HuH-7.5 (cell line): ENCODE results near the gene MCM5.
"Not testable (repeated sequence)": the region's sequence is repeated elsewhere in the genome, so short reads cannot be mapped to it uniquely, and the experiment has no call there.

Source experiments
- DNase-seq: peaks from one replicate; pipeline ENCODE4 v3.0.0; 2011; ENCODE audit warnings: low spot score

Gene MCM5

GRCh38 chr22:35452351-35452781, 52.4 kb downstream of the MCM5 start:
- no peak for DNase-seq

DNA sequence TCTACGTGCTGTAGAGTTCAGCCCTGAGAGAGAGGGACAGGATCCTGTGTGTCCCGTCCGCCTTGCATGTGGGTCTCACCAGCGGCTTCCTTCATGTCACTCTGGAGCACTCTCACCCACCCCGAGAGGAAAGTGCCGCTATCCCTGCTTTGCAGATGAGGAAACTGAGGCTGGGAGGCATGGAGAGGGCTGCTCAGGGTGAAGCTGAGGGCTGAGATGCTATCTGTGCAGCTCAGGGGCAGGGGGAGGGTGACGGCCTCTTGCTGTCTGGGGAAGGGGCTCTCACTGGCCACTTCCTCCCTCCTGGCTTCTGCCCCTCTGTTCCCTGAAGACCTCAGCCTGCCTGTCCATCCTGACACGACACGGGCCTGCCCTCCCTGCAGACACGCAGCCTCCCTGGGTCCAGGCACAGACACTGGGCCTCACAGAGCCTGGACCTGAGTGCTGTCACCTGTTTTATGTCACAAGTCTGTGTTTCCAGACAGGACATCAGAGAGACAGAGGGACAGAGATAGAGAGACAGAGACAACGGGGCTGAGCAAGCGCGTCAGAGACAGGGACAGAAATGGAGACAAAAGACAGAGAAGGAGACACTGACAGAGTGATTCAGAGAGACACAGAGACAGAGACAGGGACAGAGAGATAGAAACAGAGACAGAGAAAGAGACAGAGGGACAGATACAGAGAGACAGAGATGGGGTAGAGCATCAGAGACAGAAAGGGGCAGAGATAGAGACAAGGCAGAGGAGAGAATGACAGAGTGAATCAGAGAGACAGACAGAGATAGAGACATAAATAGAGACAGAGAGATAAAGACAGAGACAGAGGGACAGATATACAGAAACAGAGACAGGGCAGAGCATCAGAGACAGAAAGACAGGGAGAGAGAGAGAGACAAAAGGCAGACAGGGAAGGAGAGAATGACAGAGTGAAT, 53.1 kb downstream of the MCM5 start:
- DNase-seq, result no peak

- DNase-seq, result no peak
Measured at GRCh38 chr22:35454416-35455054, 54.6 kb downstream of the MCM5 start.

- DNase-seq, result no peak
Measured at GRCh38 chr22:35455529-35455928, 55.6 kb downstream of the MCM5 start.

GRCh38 chr22:35456757-35457156, 56.8 kb downstream of the MCM5 start:
- DNase-seq, result no peak

- no peak for DNase-seq
Measured at GRCh38 chr22:35457729-35458546, 58.0 kb downstream of the MCM5 start.

- no peak for DNase-seq
Measured at GRCh38 chr22:35458547-35459422, 58.8 kb downstream of the MCM5 start.

DNA sequence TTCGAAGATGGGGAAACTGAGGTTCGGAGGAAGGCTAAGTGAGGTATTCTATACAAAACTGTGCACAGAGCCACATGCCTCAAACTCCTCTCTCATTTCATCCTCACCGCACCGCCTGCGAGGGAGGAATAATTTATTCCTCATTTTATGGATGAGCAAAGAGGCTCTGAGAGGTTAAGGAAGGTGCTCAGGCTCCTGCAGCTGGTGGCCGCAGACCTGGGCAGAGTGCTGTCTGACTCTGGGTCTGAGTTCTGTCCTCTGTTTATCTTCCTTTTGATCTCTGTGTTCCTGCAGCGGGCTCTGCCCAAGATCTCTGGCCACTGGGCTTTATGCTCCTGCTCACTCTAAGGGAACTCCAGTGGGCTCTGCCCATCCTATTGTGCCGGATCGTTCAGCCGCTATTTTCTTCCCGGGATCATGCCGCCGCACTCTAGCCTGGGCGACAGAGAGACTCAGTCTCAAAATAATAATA, 59.5 kb downstream of the MCM5 start:
- DNase-seq, result no peak

DNA sequence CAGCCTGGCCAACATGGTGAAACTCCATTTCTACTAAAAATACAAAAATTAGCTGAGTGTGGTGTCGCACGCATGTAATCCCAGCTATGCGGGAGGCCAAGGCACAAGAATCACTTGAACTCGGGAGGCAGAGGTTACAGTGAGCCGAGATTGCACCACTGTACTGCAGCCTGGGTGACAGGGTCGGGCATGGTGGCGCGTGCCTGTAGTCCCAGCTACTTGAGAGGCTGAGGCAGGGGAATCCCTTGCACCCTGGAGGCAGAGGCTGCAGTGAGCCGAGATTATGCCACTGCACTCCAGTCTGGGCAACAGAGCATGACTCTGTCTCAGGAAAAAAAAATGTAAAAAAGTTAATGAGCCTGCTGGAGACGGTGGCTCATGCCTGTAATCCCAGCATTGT, 60.0 kb downstream of the MCM5 start:
- DNase-seq, result not testable (repeated sequence)

- DNase-seq, result no peak
Measured at GRCh38 chr22:35460688-35461087, 60.7 kb downstream of the MCM5 start.

DNA sequence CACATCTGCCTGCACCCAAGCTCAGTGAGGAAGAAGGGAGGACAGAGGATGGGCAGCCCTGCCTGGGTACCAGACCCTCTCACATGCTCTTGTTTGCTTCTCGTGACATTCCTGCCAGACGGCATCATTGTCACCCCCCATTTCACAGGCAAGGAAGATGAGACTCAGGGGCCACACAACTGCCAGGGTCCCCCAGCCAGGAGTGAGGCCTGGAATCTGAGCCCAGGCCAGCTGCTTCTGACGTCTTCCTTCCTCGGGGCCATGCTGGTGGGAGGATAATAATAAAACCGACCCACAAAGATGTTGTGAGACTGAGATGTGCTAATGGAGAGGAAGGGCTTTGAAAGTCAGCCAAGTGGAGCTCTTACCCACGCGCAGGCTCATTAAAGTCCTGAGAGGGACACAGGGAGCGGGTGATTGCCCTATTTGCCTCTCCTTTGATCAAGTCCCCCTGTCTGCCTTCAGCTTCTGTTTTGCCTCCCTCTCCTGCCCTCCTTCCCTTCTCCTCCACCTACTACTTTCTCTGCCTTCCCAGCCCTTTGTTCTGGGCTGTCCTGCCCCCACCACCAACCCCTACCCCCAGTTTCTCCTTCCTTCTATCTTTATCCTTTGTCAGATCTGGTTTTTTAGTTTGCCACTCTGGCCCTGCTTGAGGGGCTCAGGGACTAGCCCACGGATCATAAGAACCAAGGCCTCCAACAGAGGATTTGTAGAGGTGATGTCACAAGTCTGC, 62.7 kb downstream of the MCM5 start:
- no peak for DNase-seq

DNA sequence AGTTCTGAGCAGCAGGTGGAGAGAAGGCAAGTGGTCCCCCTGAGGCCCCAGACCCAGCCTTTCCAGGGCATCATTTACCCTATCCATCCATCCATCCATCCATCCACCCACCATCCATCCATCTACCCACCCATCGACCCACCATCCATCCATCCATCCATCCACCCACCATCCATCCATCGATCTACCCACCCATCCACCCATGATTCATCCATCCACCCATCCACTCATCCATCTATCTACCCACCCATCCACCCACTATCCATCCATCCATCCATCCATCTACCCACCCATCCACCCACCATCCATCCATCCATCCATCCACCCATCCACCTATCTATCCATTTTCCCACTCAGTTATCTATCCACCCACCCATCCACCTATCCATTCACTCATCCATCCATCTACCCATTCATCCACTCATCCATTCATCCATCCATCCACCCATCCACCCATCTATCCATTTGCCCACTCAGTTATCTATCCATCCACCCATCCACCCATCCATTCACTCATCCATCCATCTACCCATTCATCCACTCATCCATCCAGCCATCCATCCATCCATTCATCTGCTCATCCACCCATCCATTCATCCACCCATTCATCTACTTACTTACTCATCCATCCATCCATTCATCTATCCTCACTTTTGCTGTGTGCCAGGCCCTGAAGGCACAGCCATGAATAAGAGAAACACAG, 63.4 kb downstream of the MCM5 start:
- DNase-seq, result no peak

DNA sequence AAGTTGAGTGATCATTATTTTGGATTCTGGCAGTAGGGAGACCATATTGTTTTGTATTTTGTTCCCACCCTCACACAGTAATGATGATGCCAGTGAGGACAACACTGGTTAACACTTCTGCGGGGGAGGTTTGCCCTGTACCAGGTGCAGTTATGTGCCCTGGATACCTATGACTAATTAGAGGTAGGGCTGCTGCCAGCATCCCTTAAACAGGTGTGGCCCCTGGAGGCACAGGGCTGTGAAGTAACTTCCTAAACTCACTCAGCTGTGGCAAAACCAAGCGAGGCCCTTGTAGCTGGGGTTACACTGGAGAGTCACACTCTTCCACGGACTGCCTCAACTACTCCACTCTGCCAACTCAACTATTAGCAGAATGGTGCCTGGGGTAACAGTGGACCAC, 64.5 kb downstream of the MCM5 start:
- DNase-seq, result no peak

DNA sequence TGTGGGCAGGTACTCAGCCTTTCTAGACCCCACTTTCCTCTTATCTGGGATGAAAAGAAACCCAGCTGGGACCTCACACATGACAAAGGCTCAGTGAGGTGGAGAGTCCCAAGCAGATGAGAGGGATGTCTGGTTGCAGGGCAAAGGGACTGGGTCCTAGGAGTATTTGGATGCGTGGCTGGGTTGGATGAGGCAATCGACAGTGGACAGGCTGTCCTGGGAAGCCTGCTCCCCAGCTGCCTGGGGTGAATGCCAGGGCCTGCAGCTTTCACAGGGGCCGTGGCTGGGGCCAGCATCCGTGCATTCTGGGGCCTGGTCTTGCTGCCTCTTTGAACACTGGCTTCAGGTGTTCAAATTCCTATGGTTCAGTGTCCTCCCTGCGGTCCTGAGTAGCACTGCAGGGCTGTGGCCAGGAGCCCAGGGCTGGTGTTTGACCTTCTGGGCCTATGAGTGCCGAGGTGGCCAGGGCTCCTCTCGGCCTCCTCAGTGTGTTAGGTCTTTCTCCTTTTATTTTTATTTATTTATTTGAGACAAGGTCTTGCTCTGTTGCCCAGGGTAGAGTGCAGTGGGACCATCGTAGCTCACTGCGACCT, 65.3 kb downstream of the MCM5 start:
- no peak for DNase-seq

DNA sequence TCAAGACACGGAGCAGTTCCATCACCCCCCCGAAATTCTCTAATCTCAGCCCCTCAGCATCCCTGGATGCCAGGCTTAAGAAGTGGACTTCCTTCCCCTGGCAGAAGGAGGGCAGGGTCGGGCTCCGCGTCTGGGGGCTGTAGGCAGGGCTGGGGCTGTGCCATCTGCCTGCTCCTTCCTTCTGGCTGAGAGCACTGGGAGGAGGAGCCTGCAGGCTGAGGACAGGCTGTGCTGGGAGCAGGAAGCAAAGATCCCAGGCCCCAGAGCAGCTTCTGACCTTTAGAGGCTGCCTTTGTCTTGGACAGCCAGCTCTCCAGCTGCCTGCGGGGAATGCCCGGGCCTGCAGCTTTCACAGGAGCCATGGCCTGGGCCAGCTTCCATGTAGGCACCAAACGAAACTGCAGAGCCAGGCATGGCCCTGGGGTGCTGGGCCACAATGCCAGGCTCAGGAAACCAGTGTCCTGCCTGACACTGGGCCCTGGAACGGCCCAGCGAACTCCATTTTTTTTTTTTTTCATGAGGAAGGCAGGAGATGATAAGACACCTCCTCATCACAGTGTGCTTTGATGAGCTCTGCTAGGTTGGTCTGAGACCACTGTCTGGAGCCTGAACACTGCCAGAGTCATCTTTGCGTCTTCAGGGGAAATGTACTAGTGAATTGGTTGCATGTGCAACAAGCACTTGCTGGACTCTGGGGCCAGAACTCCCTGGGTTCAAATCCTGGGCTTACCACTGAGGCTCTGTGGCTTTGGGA, 67.9 kb downstream of the MCM5 start:
- no peak for DNase-seq

GRCh38 chr22:35470903-35471321, 71.0 kb downstream of the MCM5 start:
- DNase-seq, result no peak

- DNase-seq, result not testable (repeated sequence)
Measured at GRCh38 chr22:35471566-35471965, 71.6 kb downstream of the MCM5 start.

- DNase-seq, result no peak
Measured at GRCh38 chr22:35472488-35472887, 72.5 kb downstream of the MCM5 start.

DNA sequence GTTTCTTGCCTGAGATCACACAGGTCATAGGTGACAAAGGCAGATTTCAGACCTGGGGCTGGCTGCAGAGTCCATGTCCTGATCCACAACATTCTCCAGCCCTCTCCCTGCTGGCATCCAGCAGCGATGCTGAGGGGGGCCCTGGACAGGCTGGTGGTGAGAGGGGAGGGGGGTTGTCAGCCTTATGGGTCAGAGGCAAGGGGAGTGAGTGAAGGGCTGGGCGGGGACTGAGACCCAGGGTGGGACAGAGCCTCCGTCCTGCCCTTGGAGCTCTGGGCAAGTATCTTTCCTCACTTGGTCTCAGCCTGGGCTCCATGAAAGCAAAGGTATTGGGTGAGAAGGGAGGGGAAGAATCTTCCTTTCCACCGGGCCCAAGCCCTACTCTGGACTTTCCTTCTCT, 74.0 kb downstream of the MCM5 start:
- no peak for DNase-seq
